Suppressor macrophage (primary cell): ENCODE measurements around the gene R3HDM4.
A peak's percentile ranks its signal among the peaks of the same experiment; 100 is the strongest.
"Not testable (repeated sequence)": the region's sequence is repeated elsewhere in the genome, so short reads cannot be mapped to it uniquely, and the experiment has no call there.

Experiments
- DNase-seq, 4 experiments: peaks; one replicate each; pipeline ENCODE4 v3.0.0-alpha.2; 2020 to 2022

The R3HDM4 gene

GRCh38 chr19:855566-856120 is 57.4 kb downstream of the R3HDM4 start:
- DNase-seq, result no peak

GRCh38 chr19:855142-855541 is 57.9 kb downstream of the R3HDM4 start:
- no peak for DNase-seq

DNA sequence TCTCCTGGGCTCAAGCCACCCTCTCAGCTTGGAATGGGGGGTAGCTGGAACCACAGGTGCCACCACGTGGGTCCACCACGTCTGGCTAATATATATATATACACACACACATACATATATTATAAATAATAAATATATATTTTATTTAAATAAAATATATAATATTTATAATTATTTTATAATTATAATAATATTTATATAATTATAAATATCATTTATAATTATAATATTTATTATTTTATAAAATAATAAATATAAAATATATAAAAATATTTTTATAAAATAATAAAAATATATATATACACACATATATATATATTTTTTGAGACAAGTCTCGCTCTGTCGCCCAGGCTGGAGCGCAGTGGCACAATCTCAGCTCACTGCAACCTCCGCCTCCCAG is 58.5 kb downstream of the R3HDM4 start:
- DNase-seq, result no peak

DNA sequence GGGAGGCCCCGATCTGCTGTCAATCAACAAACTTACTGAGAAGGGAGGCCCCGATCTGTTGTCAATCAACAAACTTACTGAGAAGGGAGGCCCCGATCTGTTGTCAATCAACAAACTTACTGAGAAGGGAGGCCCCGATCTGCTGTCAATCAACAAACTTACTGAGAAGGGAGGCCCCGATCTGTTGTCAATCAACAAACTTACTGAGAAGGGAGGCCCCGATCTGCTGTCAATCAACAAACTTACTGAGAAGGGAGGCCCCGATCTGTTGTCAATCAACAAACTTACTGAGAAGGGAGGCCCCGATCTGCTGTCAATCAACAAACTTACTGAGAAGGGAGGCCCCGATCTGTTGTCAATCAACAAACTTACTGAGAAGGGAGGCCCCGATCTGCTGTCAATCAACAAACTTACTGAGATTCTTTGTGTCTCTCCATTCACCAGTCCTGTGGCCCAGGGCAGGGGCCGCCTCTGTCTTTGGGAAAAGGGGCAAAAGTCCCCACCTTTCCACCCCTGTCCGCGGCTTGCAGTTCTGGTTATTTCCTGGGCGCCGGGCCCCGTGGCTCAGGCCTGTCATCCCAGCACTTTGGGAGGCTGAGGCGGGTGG is 59.3 kb downstream of the R3HDM4 start:
- not testable (repeated sequence) for DNase-seq

DNA sequence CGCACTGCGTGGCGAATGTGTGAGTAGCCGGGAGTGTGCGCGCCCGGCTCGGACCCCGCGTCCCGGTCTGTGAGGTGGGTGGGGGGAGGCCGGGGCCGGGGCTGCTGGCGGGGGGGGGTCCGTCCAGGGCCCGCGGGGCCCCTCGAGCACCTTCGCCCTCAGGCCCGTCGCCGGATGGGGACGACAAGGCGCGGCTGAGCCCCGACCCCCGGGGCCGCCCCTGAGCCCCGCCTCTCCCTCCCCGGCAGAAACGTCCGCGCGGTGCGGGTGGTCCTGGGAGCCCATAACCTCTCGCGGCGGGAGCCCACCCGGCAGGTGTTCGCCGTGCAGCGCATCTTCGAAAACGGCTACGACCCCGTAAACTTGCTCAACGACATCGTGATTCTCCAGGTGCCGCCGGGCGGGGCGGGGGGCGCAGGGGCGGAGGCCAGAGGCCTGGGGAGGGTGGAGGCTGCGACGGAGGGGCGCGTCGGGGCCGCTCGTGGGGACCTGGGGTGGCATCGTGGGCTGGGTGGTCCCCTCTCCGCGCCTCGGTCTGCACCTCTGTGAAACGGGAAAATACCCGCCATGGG is 59.9 kb downstream of the R3HDM4 start:
- DNase-seq, result no peak

DNA sequence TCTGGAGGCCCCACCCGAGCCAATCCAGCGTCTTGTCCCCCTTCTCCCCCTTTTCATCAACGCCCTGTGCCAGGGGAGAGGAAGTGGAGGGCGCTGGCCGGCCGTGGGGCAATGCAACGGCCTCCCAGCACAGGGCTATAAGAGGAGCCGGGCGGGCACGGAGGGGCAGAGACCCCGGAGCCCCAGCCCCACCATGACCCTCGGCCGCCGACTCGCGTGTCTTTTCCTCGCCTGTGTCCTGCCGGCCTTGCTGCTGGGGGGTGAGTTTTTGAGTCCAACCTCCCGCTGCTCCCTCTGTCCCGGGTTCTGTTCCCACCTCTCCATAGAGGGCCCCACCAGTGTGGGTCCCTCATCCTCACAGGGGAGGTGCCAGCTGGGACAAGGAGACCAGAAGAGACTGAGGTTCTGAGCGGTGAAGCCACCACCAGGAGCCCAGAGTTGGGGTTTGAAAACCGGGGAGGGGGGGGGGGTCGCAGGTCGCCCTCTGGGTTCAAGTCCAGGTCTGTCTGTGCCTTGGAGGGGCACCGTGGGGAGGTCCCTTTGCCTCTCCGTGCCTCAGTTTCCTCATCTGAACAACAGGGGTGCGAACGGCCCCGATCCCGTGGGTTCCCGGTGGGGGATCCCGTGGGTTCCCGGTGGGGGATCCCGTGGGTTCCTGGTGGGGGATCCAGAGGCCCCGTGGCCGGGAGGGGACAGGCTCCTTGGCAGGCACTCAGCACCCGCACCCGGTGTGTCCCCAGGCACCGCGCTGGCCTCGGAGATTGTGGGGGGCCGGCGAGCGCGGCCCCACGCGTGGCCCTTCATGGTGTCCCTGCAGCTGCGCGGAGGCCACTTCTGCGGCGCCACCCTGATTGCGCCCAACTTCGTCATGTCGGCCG is 60.6 kb downstream of the R3HDM4 start, which contains the start of gene ELANE:
Gene ELANE (plus strand): TSS at position 168 of the 878 bp plus-strand sequence. CDS start 26 bp downstream, at position 194.
- DNase-seq, result peak in 1 of 4 experiments; percentile 47

GRCh38 chr19:850979-851335 is 62.1 kb downstream of the R3HDM4 start:
- DNase-seq, result no peak

- DNase-seq, result peak; percentile 75 to 88 (median 80)
These were observed 62.6 kb downstream of the R3HDM4 start for GRCh38 chr19:850221-850978.

DNA sequence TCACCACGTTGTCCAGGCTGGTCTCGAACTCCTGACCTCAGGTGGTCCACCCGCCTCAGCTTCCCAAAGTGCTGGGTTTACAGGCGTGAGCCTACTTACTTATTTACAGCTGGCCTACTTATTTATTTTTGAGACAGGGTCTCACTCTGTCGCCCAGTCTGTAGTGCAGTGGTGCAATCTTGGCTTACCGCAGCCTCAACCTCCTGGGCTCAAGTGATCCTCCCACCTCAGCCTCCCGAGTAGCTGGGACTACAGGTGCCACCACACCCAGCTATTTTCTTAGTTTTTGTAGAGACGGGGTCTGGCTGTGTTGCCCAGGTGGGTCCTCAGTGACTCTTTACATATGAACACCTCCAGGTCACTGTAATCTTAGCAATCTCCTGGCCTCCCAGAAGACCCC is 63.8 kb downstream of the R3HDM4 start:
- not testable (repeated sequence) for DNase-seq

GRCh38 chr19:848386-848921 is 64.6 kb downstream of the R3HDM4 start:
- no peak for DNase-seq
